IMR-90 (cell line): ENCODE measurements around the gene MYH9. TPM values are rescaled to one million over a fixed set of nuclear protein-coding genes. Genes with fewer than 3 reads are reported as not detected.

ENCODE experiments used
- ATAC-seq: fragments of 200-7000 bp; cut with Tn5 transposase; 2 replicates; pipeline ENCODE4 v1.9.1; 2020; ENCODE audit warnings: low read depth, mild to moderate bottlenecking, moderate library complexity
- BruUV-seq: library from RNA; stranded (reverse); fragments of 400-500 nt; replicated peaks from 2 replicates; lab custom pipeline; 2021; lab: Mats Ljungman, UMichigan
- CTCF ChIA-PET: fragments of 300-600 bp; formaldehyde crosslinking; extraction: SDS; loops from one replicate; lab custom pipeline; 2021; ENCODE audit warnings: antibody characterized with exemption; lab: Yijun Ruan, JAX
- POLR2A ChIA-PET: fragments of 300-600 bp; sonication (Branson Sonifier 250); formaldehyde crosslinking; loops from one replicate; lab custom pipeline; 2022; ENCODE audit warnings: antibody characterized with exemption; ENCODE audit not compliant: unreplicated experiment; lab: Charles Lee
- DNase-seq: peaks from one replicate; pipeline ENCODE4 v3.0.0; 2013
- H2AFZ ChIP-seq: replicated peaks from 2 replicates; pipeline ENCODE3; 2013; ENCODE audit warnings: low read length, mild to moderate bottlenecking; ENCODE audit not compliant: poor library complexity
- H2AK5ac ChIP-seq: 2 replicates; pipeline ENCODE4 v1.6.1; 2013; ENCODE audit warnings: low read depth, low read length, inconsistent platforms
- H2AK9ac ChIP-seq: replicated peaks from 2 replicates; pipeline ENCODE3; 2013; ENCODE audit warnings: mild to moderate bottlenecking, low read depth, low read length, moderate library complexity; ENCODE audit not compliant: poor library complexity
- H2BK120ac ChIP-seq: 2 replicates; pipeline ENCODE4 v1.6.1; 2013; ENCODE audit warnings: low read depth, low read length, inconsistent platforms
- H2BK15ac ChIP-seq: 3 replicates; pipeline ENCODE4 v1.6.1; 2013; ENCODE audit warnings: low read depth, low read length, inconsistent platforms
- H2BK20ac ChIP-seq: 2 replicates; pipeline ENCODE4 v1.6.1; 2013; ENCODE audit warnings: low read depth, mild to moderate bottlenecking, inconsistent platforms, low read length, moderate library complexity
- H2BK5ac ChIP-seq: 2 replicates; pipeline ENCODE4 v1.6.1; 2013; ENCODE audit warnings: mild to moderate bottlenecking, low read depth, low read length, inconsistent platforms; ENCODE audit not compliant: poor library complexity, severe bottlenecking
- H3K14ac ChIP-seq: replicated peaks from 2 replicates; pipeline ENCODE4 v1.6.1; 2013; ENCODE audit warnings: low read depth, low read length, inconsistent platforms
- H3K18ac ChIP-seq: 2 replicates; pipeline ENCODE4 v1.6.1; 2013; ENCODE audit warnings: low read depth, low read length, control low read depth
- H3K23ac ChIP-seq: 2 replicates; pipeline ENCODE4 v1.6.1; 2013; ENCODE audit warnings: low read depth, low read length, inconsistent platforms
- H3K27ac ChIP-seq: 2 replicates; pipeline ENCODE4 v1.5.1; 2013; ENCODE audit warnings: mild to moderate bottlenecking, control low read depth, low read length; ENCODE audit not compliant: insufficient read depth
- H3K27me3 ChIP-seq: 2 replicates; pipeline ENCODE4 v1.6.1; 2013; ENCODE audit warnings: low read length; ENCODE audit not compliant: control insufficient read depth, insufficient read depth
- H3K36me3 ChIP-seq: 2 replicates; pipeline ENCODE4 v1.6.1; 2013; ENCODE audit warnings: low read length, mixed read lengths; ENCODE audit not compliant: control insufficient read depth, insufficient read depth
- H3K4ac ChIP-seq: 2 replicates; pipeline ENCODE4 v1.6.1; 2013; ENCODE audit warnings: low read depth, low read length, inconsistent platforms
- H3K4me1 ChIP-seq: 2 replicates; pipeline ENCODE4 v1.6.1; 2013; ENCODE audit warnings: low read length, mixed read lengths; ENCODE audit not compliant: control insufficient read depth, insufficient read depth
- H3K4me2 ChIP-seq: 2 replicates; pipeline ENCODE4 v1.6.1; 2013; ENCODE audit warnings: low read depth, mild to moderate bottlenecking, control low read depth, low read length, moderate library complexity
- H3K4me3 ChIP-seq: 2 replicates; pipeline ENCODE4 v1.5.1; 2013; ENCODE audit warnings: low read depth, mild to moderate bottlenecking, control low read depth, low read length, moderate library complexity; ENCODE audit not compliant: insufficient read depth
- H3K56ac ChIP-seq: 2 replicates; pipeline ENCODE4 v1.6.1; 2013; ENCODE audit warnings: low read length, inconsistent platforms; ENCODE audit not compliant: insufficient read depth; ENCODE audit errors: extremely low read depth
- H3K79me1 ChIP-seq, 2 experiments: 2 replicates each; pipeline ENCODE4 v1.6.1; 2013; ENCODE audit warnings: low read length in 2 of 2, inconsistent platforms in 1 of 2, low read depth in 1 of 2
- H3K9ac ChIP-seq: 2 replicates; pipeline ENCODE4 v1.6.1; 2013; ENCODE audit warnings: low read depth, low read length, control low read depth
- H3K9me1 ChIP-seq: 2 replicates; pipeline ENCODE4 v1.6.1; 2013; ENCODE audit warnings: low read length, inconsistent platforms; ENCODE audit not compliant: insufficient read depth
- H3K9me3 ChIP-seq: 2 replicates; pipeline ENCODE4 v1.6.1; 2013; ENCODE audit warnings: low read length; ENCODE audit not compliant: control insufficient read depth, insufficient read depth
- H4K20me1 ChIP-seq: 2 replicates; pipeline ENCODE4 v1.6.1; 2013; ENCODE audit warnings: low read length, inconsistent platforms; ENCODE audit not compliant: insufficient read depth
- H4K5ac ChIP-seq: 2 replicates; pipeline ENCODE4 v1.6.1; 2013; ENCODE audit warnings: mild to moderate bottlenecking, low read depth, low read length, control low read depth
- H4K8ac ChIP-seq, 2 experiments: 2 replicates each; pipeline ENCODE4 v1.6.1; 2013; ENCODE audit warnings: low read depth in 2 of 2, low read length in 2 of 2, control low read depth in 1 of 2, inconsistent platforms in 1 of 2
- H4K91ac ChIP-seq: 2 replicates; pipeline ENCODE4 v1.6.1; 2013; ENCODE audit warnings: low read depth, low read length, inconsistent platforms; ENCODE audit not compliant: insufficient read depth
- CEBPB ChIP-seq: IDR thresholded peaks from 2 replicates; pipeline ENCODE4 v1.6.1; 2012; ENCODE audit warnings: low read depth, low read length, improper control_type of control experiment
- CTCF ChIP-seq: conservative IDR thresholded peaks from 2 replicates; pipeline ENCODE4 v1.5.1; 2012; ENCODE audit warnings: mild to moderate bottlenecking, low read depth, low read length, improper control_type of control experiment
- MAZ ChIP-seq: IDR thresholded peaks from 2 replicates; pipeline ENCODE4 v1.6.1; 2012; ENCODE audit warnings: low read depth, mild to moderate bottlenecking, low read length, improper control_type of control experiment, moderate library complexity, borderline replicate concordance
- POLR2A ChIP-seq: IDR thresholded peaks from 2 replicates; pipeline ENCODE4 v1.6.1; 2012; ENCODE audit warnings: mild to moderate bottlenecking, low read depth, low read length
- RFX5 ChIP-seq: IDR thresholded peaks from 2 replicates; pipeline ENCODE4 v1.8.0; 2012; ENCODE audit warnings: low read depth, mild to moderate bottlenecking, low read length, moderate library complexity
- WGBS, 2 experiments: methylation state at CpG; one replicate each; pipeline versions ENCODE4 v1.1.5 to v1.1.7; 2013; ENCODE audit warnings: missing lambda C conversion rate in 2 of 2; ENCODE audit not compliant: insufficient read length in 1 of 2; ENCODE audit errors: extremely low coverage in 2 of 2; 5-methylcytosine and 5-hydroxymethylcytosine counted together
- dilution Hi-C: fragments of 300-500 bp; cut with HindIII; formaldehyde crosslinking; loops from one replicate; pipeline ENCODE4 v1.14.3; 2018; ENCODE audit warnings: low sequenced_read_pairs; ENCODE audit not compliant: unreplicated experiment
- in situ Hi-C: fragments of 300-500 bp; cut with MboI; formaldehyde crosslinking; loops from 3 replicates; pipeline ENCODE4 v1.14.3; 2019; ENCODE audit warnings: low sequenced_read_pairs, inconsistent platforms, mixed read lengths
- intact Hi-C: fragments of 100-400 bp; cut with micrococcal nuclease; formaldehyde crosslinking; loops from 2 replicates; pipeline ENCODE4 v1.10.0; 2022
- polyA plus RNA-seq, 3 experiments: library from polyadenylated mRNA; depleted of rRNA; stranded (reverse); fragments of >200 nt; gene quantifications; 2 replicates each; pipeline ENCODE4 v1.2.3, GENCODE V29; 2012; ENCODE audit warnings: low replicate concordance in 1 of 3
- total RNA-seq: library from RNA; depleted of rRNA; stranded (reverse); fragments of >200 nt; gene quantifications from 2 replicates; pipeline ENCODE4 v1.2.3, GENCODE V29; 2012

Gene MYH9
- total and polyA plus RNA-seq, 2 of the 4 experiments (the other 2 are of a cell fraction): 475 to 554 TPM

GRCh38 chr22:36244522-36245391, 143.0 kb downstream of the MYH9 start:
- Histone ChIP-seq H2BK15ac (no peak overlapping the region), H4K8ac (no peak overlapping the region), H3K14ac (no peak overlapping the region), H3K4ac (no peak overlapping the region), H3K27ac (no peak overlapping the region), H3K18ac (no peak overlapping the region), H2BK20ac (no peak overlapping the region), H4K20me1 (no peaks in the 10 kb centered on the region), H2BK120ac (no peak overlapping the region), H3K4me1 (peaks cover 2% of the 10 kb centered on the region; the same call in 1 of the 2 replicates), H3K9ac (no peak overlapping the region), H3K56ac (no peak overlapping the region), H3K27me3 (no peaks in the 10 kb centered on the region), H2AK5ac (no peak overlapping the region), H2AK9ac (no peak overlapping the region), H2AFZ (no peak overlapping the region), H3K23ac (no peak overlapping the region), H3K36me3 (no peaks in the 10 kb centered on the region), H3K9me3 (no peaks in the 10 kb centered on the region), H2BK5ac (no peak overlapping the region), H4K91ac (no peak overlapping the region), H4K5ac (no peak overlapping the region), H3K4me3 (no peak overlapping the region), H3K4me2 (no peak overlapping the region), H3K79me1 (no peaks in the 10 kb centered on the region), H3K9me1 (no peaks in the 10 kb centered on the region)
- TF ChIP-seq POLR2A (no peak), RFX5 (no peak), CEBPB (no peak), CTCF (no peak), MAZ (no peak)
- CTCF ChIA-PET: no interaction called here
- dilution Hi-C loops: no loop called here
- in situ Hi-C loops: no loop called here
- POLR2A ChIA-PET: no interaction called here
- WGBS, 2 experiments: 93% methylated on average over 2 of the region's 5 CpGs; no CpG with 5 or more reads in 1 of the 2 experiments
- intact Hi-C loops: no loop called here
- DNase-seq (peak; percentile 52), ATAC-seq (peak; percentile 21; the same call in 1 of the 2 replicates)
- no TSS peak for BruUV-seq
